WTC11 (cell line): ENCODE measurements around the gene ADI1. TPM values are rescaled to one million over a fixed set of nuclear protein-coding genes. Genes with fewer than 3 reads are reported as not detected.

ENCODE experiments used
- ATAC-seq: fragments of 200-7000 bp; cut with Tn5 transposase; 2 replicates; pipeline ENCODE4 v1.10.0; 2021; ENCODE audit warnings: mild to moderate bottlenecking, moderate library complexity
- CTCF ChIA-PET: fragments of 300-600 bp; sonication (Branson Sonifier 250); formaldehyde crosslinking; loops from one replicate; lab custom pipeline; 2021; ENCODE audit warnings: antibody characterized with exemption; lab: Charles Lee
- POLR2A ChIA-PET: fragments of 350-600 bp; sonication (Branson Sonifier 250); formaldehyde crosslinking; loops from one replicate; lab custom pipeline; 2021; ENCODE audit warnings: antibody characterized with exemption; lab: Charles Lee
- DNase-seq: peaks from one replicate; pipeline ENCODE4 v3.0.0; 2021; ENCODE audit warnings: low spot score
- H3K27ac Mint-ChIP-seq: 2 replicates; pipeline ENCODE4 v1.8.0; 2021; ENCODE audit warnings: mixed read lengths
- H3K27me3 Mint-ChIP-seq: 2 replicates; pipeline ENCODE4 v1.8.0; 2021; ENCODE audit warnings: low read depth, mild to moderate bottlenecking, moderate library complexity, mixed read lengths
- H3K36me3 Mint-ChIP-seq: 2 replicates; pipeline ENCODE4 v1.8.0; 2021; ENCODE audit warnings: mixed read lengths
- H3K4me1 Mint-ChIP-seq: 2 replicates; pipeline ENCODE4 v1.8.0; 2022; ENCODE audit warnings: mixed read lengths
- H3K4me3 Mint-ChIP-seq: 2 replicates; pipeline ENCODE4 v1.8.0; 2021; ENCODE audit warnings: mild to moderate bottlenecking, moderate library complexity, mixed read lengths
- H3K9me3 Mint-ChIP-seq: 2 replicates; pipeline ENCODE4 v1.8.0; 2021; ENCODE audit warnings: mixed read lengths
- CREM ChIP-seq: sonication (generic); formaldehyde crosslinking; IDR thresholded peaks from 2 replicates; pipeline ENCODE4 v1.8.1; 2022; ENCODE audit warnings: mild to moderate bottlenecking, missing genetic modification reagents, moderate library complexity
- ESRRA ChIP-seq: sonication (generic); formaldehyde crosslinking; IDR thresholded peaks from 2 replicates; pipeline ENCODE4 v1.8.1; 2022; ENCODE audit warnings: mild to moderate bottlenecking, missing genetic modification reagents, borderline replicate concordance
- FOXK1 ChIP-seq: sonication (generic); formaldehyde crosslinking; IDR thresholded peaks from 2 replicates; pipeline ENCODE4 v1.8.0; 2022; ENCODE audit warnings: mild to moderate bottlenecking, moderate library complexity, missing genetic modification reagents
- IRF2 ChIP-seq: sonication (generic); formaldehyde crosslinking; IDR thresholded peaks from 2 replicates; pipeline ENCODE4 v1.8.0; 2022; ENCODE audit warnings: low read depth, missing genetic modification reagents, borderline replicate concordance
- KAT7 ChIP-seq: sonication (generic); formaldehyde crosslinking; IDR thresholded peaks from 2 replicates; pipeline ENCODE4 v1.8.1; 2023; ENCODE audit warnings: missing genetic modification reagents, mild to moderate bottlenecking, borderline replicate concordance
- NFATC4 ChIP-seq: fragments of 250-450 bp; sonication (Bioruptor Pico); IDR thresholded peaks from 2 replicates; pipeline ENCODE4 v1.9.0; 2021; ENCODE audit warnings: mild to moderate bottlenecking
- TCF7 ChIP-seq: sonication (generic); formaldehyde crosslinking; IDR thresholded peaks from 2 replicates; pipeline ENCODE4 v1.8.0; 2022; ENCODE audit warnings: mild to moderate bottlenecking, low read depth, missing genetic modification reagents, moderate library complexity
- ZNF138 ChIP-seq: sonication (generic); formaldehyde crosslinking; conservative IDR thresholded peaks from 2 replicates; pipeline ENCODE4 v1.8.1; 2022; ENCODE audit warnings: mild to moderate bottlenecking, moderate library complexity, missing genetic modification reagents
- ZNF263 ChIP-seq: sonication (generic); formaldehyde crosslinking; IDR thresholded peaks from 2 replicates; pipeline ENCODE4 v1.8.1; 2022; ENCODE audit warnings: low read depth, mild to moderate bottlenecking, moderate library complexity, missing genetic modification reagents
- ZNF396 ChIP-seq: fragments of 250-450 bp; sonication (Bioruptor Pico); IDR thresholded peaks from 2 replicates; pipeline ENCODE4 v1.8.0; 2021; ENCODE audit warnings: mild to moderate bottlenecking, moderate library complexity, borderline replicate concordance
- ZNF423 ChIP-seq: fragments of 250-450 bp; sonication (Bioruptor Pico); IDR thresholded peaks from 2 replicates; pipeline ENCODE4 v2.1.2; 2022; ENCODE audit warnings: mild to moderate bottlenecking, moderate library complexity
- total RNA-seq: library from RNA; stranded (reverse); gene quantifications from 3 replicates; pipeline ENCODE4 v1.2.3, GENCODE V29; 2021
- TF ChIP-seq, protein P1 (sequence below): fragments of 250-450 bp; sonication (Bioruptor Pico); IDR thresholded peaks from 2 replicates; pipeline ENCODE4 v1.9.0; 2021; ENCODE audit warnings: moderate library complexity, mild to moderate bottlenecking, inconsistent platforms, borderline replicate concordance
- TF ChIP-seq, protein P2 (sequence below): sonication (generic); formaldehyde crosslinking; IDR thresholded peaks from 2 replicates; pipeline ENCODE4 v1.8.1; 2022; ENCODE audit warnings: mild to moderate bottlenecking, missing genetic modification reagents, moderate library complexity, borderline replicate concordance
- TF ChIP-seq, protein P3 (sequence below): sonication (generic); formaldehyde crosslinking; IDR thresholded peaks from 2 replicates; pipeline ENCODE4 v1.8.0; 2022; ENCODE audit warnings: missing genetic modification reagents
- TF ChIP-seq, protein P4 (sequence below): sonication (generic); formaldehyde crosslinking; IDR thresholded peaks from 2 replicates; pipeline ENCODE4 v1.8.0; 2022; ENCODE audit warnings: mild to moderate bottlenecking, missing genetic modification reagents
- TF ChIP-seq, protein P5 (sequence below): sonication (generic); formaldehyde crosslinking; IDR thresholded peaks from 2 replicates; pipeline ENCODE4 v1.8.0; 2022; ENCODE audit warnings: mild to moderate bottlenecking, missing genetic modification reagents
- TF ChIP-seq, protein P6 (sequence below): sonication (generic); formaldehyde crosslinking; IDR thresholded peaks from 2 replicates; pipeline ENCODE4 v1.8.0; 2022; ENCODE audit warnings: mild to moderate bottlenecking, missing genetic modification reagents
- TF ChIP-seq, protein P7 (sequence below): sonication (generic); formaldehyde crosslinking; IDR thresholded peaks from 2 replicates; pipeline ENCODE4 v1.8.1; 2023; ENCODE audit warnings: mild to moderate bottlenecking, moderate library complexity, missing genetic modification reagents
- TF ChIP-seq, protein P8 (sequence below): fragments of 250-450 bp; sonication (Bioruptor Pico); IDR thresholded peaks from 2 replicates; pipeline ENCODE4 v1.9.0; 2021; ENCODE audit warnings: mild to moderate bottlenecking
- TF ChIP-seq, protein P9 (sequence below): sonication (generic); formaldehyde crosslinking; conservative IDR thresholded peaks from 2 replicates; pipeline ENCODE4 v1.8.1; 2022; ENCODE audit warnings: mild to moderate bottlenecking, missing genetic modification reagents

ADI1 gene
- total RNA-seq, 1 experiment from 2014 or later = 21.4 TPM

DNA sequence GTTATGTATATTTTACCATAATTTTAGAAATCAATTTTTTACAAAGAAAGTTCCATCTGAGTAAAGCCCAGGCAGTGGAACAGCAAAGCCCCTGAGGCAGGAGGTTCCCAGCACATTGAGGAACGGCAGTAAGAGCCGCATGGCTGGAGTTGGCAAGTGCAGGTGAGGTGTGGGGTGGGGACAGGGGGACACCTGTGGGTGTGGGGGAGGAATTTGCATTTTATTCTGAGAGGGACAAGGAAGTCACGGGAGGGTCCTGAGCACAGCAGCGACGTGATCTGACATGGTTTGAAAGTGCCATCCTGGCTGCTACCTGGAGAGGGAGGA is 16.1 kb upstream of the ADI1 start (continued):
- TF ChIP-seq, protein P1, sequence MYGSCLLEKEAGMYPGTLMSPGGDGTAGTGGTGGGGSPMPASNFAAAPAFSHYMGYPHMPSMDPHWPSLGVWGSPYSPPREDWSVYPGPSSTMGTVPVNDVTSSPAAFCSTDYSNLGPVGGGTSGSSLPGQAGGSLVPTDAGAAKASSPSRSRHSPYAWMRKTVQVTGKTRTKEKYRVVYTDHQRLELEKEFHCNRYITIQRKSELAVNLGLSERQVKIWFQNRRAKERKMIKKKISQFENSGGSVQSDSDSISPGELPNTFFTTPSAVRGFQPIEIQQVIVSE (CRISPR knock-in tag) = no peak
- TF ChIP-seq ZNF263 (CRISPR knock-in tag) (no peak), FOXK1 (CRISPR knock-in tag) (no peak)
- TF ChIP-seq, protein P2, sequence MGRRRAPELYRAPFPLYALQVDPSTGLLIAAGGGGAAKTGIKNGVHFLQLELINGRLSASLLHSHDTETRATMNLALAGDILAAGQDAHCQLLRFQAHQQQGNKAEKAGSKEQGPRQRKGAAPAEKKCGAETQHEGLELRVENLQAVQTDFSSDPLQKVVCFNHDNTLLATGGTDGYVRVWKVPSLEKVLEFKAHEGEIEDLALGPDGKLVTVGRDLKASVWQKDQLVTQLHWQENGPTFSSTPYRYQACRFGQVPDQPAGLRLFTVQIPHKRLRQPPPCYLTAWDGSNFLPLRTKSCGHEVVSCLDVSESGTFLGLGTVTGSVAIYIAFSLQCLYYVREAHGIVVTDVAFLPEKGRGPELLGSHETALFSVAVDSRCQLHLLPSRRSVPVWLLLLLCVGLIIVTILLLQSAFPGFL (CRISPR knock-in tag) = no peak
- TF ChIP-seq, all 79 proteins: peak for 0

DNA sequence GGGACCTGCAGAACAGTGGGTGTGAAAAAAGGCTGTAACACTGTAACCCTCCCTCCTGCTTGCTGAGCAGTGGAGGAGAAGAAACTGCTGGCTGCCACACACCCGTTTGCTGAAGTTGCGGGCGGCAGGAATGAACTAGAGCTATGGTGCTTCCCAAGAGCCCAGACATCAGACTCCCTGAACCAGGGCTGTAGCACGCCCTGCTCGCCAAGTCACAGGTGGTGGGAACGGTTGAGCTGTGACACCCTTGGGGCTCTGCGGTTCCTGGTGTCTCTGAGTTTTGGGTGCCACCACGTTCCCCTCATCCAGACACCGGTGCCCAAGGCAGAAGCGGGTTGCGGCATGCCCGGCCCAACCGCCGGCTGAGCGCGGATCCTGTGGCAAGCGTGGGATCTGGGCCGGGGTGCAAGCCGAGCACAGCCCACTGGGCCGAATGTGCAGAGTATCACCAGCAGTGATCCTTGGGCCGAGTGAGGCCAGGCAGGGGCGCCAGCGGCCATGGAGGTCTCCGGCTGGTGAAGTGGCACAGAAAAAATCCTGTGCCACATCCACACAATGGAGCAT is 15.0 kb upstream of the ADI1 start:
- no peak for DNase-seq
- Mint-ChIP-seq H3K27ac (no peak overlapping the region), H3K4me3 (no peak overlapping the region), H3K9me3 (peaks cover 7% of the 10 kb centered on the region), H3K36me3 (no peaks in the 10 kb centered on the region), H3K4me1 (peaks cover 10% of the 10 kb centered on the region), H3K27me3 (no peaks in the 10 kb centered on the region)
- no peak for ATAC-seq
- ChIA-PET CTCF (interaction anchor here (1.8 kb wide), 1 partner anchor 110 kb away, joined by 5 read pairs; no protein-coding TSS in a partner anchor), POLR2A (interaction anchor here (1.2 kb wide), 1 partner anchor 24 kb away, joined by 3 read pairs; the partner anchor contains the start of gene RNASEH1)
- TF ChIP-seq, protein P3, sequence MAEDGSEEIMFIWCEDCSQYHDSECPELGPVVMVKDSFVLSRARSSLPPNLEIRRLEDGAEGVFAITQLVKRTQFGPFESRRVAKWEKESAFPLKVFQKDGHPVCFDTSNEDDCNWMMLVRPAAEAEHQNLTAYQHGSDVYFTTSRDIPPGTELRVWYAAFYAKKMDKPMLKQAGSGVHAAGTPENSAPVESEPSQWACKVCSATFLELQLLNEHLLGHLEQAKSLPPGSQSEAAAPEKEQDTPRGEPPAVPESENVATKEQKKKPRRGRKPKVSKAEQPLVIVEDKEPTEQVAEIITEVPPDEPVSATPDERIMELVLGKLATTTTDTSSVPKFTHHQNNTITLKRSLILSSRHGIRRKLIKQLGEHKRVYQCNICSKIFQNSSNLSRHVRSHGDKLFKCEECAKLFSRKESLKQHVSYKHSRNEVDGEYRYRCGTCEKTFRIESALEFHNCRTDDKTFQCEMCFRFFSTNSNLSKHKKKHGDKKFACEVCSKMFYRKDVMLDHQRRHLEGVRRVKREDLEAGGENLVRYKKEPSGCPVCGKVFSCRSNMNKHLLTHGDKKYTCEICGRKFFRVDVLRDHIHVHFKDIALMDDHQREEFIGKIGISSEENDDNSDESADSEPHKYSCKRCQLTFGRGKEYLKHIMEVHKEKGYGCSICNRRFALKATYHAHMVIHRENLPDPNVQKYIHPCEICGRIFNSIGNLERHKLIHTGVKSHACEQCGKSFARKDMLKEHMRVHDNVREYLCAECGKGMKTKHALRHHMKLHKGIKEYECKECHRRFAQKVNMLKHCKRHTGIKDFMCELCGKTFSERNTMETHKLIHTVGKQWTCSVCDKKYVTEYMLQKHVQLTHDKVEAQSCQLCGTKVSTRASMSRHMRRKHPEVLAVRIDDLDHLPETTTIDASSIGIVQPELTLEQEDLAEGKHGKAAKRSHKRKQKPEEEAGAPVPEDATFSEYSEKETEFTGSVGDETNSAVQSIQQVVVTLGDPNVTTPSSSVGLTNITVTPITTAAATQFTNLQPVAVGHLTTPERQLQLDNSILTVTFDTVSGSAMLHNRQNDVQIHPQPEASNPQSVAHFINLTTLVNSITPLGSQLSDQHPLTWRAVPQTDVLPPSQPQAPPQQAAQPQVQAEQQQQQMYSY (CRISPR knock-in tag) = no peak
- TF ChIP-seq FOXK1 (CRISPR knock-in tag) (no peak), ESRRA (CRISPR knock-in tag) (no peak), ZNF138 (no peak), CREM (no peak), TCF7 (CRISPR knock-in tag) (no peak), ZNF396 (CRISPR knock-in tag) (no peak), KAT7 (CRISPR knock-in tag) (no peak), NFATC4 (CRISPR knock-in tag) (no peak), ZNF423 (CRISPR knock-in tag) (no peak), IRF2 (CRISPR knock-in tag) (no peak)
- TF ChIP-seq, protein P4, sequence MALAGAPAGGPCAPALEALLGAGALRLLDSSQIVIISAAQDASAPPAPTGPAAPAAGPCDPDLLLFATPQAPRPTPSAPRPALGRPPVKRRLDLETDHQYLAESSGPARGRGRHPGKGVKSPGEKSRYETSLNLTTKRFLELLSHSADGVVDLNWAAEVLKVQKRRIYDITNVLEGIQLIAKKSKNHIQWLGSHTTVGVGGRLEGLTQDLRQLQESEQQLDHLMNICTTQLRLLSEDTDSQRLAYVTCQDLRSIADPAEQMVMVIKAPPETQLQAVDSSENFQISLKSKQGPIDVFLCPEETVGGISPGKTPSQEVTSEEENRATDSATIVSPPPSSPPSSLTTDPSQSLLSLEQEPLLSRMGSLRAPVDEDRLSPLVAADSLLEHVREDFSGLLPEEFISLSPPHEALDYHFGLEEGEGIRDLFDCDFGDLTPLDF (CRISPR knock-in tag) = no peak
- TF ChIP-seq, protein P5, sequence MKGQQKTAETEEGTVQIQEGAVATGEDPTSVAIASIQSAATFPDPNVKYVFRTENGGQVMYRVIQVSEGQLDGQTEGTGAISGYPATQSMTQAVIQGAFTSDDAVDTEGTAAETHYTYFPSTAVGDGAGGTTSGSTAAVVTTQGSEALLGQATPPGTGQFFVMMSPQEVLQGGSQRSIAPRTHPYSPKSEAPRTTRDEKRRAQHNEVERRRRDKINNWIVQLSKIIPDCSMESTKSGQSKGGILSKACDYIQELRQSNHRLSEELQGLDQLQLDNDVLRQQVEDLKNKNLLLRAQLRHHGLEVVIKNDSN (CRISPR knock-in tag) = no peak
- TF ChIP-seq, protein P6, sequence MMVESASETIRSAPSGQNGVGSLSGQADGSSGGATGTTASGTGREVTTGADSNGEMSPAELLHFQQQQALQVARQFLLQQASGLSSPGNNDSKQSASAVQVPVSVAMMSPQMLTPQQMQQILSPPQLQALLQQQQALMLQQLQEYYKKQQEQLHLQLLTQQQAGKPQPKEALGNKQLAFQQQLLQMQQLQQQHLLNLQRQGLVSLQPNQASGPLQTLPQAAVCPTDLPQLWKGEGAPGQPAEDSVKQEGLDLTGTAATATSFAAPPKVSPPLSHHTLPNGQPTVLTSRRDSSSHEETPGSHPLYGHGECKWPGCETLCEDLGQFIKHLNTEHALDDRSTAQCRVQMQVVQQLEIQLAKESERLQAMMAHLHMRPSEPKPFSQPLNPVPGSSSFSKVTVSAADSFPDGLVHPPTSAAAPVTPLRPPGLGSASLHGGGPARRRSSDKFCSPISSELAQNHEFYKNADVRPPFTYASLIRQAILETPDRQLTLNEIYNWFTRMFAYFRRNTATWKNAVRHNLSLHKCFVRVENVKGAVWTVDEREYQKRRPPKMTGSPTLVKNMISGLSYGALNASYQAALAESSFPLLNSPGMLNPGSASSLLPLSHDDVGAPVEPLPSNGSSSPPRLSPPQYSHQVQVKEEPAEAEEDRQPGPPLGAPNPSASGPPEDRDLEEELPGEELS (CRISPR knock-in tag) = no peak
- TF ChIP-seq, protein P7, sequence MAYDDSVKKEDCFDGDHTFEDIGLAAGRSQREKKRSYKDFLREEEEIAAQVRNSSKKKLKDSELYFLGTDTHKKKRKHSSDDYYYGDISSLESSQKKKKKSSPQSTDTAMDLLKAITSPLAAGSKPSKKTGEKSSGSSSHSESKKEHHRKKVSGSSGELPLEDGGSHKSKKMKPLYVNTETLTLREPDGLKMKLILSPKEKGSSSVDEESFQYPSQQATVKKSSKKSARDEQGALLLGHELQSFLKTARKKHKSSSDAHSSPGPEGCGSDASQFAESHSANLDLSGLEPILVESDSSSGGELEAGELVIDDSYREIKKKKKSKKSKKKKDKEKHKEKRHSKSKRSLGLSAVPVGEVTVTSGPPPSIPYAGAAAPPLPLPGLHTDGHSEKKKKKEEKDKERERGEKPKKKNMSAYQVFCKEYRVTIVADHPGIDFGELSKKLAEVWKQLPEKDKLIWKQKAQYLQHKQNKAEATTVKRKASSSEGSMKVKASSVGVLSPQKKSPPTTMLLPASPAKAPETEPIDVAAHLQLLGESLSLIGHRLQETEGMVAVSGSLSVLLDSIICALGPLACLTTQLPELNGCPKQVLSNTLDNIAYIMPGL (CRISPR knock-in tag) = no peak
- TF ChIP-seq, protein P8, sequence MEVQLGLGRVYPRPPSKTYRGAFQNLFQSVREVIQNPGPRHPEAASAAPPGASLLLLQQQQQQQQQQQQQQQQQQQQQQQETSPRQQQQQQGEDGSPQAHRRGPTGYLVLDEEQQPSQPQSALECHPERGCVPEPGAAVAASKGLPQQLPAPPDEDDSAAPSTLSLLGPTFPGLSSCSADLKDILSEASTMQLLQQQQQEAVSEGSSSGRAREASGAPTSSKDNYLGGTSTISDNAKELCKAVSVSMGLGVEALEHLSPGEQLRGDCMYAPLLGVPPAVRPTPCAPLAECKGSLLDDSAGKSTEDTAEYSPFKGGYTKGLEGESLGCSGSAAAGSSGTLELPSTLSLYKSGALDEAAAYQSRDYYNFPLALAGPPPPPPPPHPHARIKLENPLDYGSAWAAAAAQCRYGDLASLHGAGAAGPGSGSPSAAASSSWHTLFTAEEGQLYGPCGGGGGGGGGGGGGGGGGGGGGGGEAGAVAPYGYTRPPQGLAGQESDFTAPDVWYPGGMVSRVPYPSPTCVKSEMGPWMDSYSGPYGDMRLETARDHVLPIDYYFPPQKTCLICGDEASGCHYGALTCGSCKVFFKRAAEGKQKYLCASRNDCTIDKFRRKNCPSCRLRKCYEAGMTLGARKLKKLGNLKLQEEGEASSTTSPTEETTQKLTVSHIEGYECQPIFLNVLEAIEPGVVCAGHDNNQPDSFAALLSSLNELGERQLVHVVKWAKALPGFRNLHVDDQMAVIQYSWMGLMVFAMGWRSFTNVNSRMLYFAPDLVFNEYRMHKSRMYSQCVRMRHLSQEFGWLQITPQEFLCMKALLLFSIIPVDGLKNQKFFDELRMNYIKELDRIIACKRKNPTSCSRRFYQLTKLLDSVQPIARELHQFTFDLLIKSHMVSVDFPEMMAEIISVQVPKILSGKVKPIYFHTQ (CRISPR knock-in tag) = no peak
- TF ChIP-seq, protein P9, sequence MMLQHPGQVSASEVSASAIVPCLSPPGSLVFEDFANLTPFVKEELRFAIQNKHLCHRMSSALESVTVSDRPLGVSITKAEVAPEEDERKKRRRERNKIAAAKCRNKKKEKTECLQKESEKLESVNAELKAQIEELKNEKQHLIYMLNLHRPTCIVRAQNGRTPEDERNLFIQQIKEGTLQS (CRISPR knock-in tag) = no peak
